Stomach (tissue), 9 donors: Measurements from ENCODE around the gene RANBP2. TPM values are rescaled to one million over a fixed set of nuclear protein-coding genes. Genes with fewer than 3 reads are reported as not detected.
"Not testable (repeated sequence)": the region's sequence is repeated elsewhere in the genome, so short reads cannot be mapped to it uniquely, and the experiment has no call there.

Experiments used
- DNase-seq, 2 donors: peaks; one replicate each; pipeline versions ENCODE4 v3.0.0 to v3.0.0-alpha.2; 2013 to 2019
- H3K27ac ChIP-seq, 5 donors: fragments of 200-600 bp in 4 of 5; sonication (generic) in 4 of 5; one replicate each; pipeline ENCODE4 v1.5.1; 2013 to 2019; ENCODE audit warnings: mild to moderate bottlenecking in 1 of 5, moderate library complexity in 1 of 5
- H3K27me3 ChIP-seq, 3 donors: fragments of 200-600 bp; sonication (generic); one replicate each; pipeline ENCODE4 v1.5.1; 2017 to 2019; ENCODE audit warnings: mixed run types in 1 of 3
- H3K36me3 ChIP-seq, 4 donors: fragments of 200-600 bp; sonication (generic); 1 replicate in 3 of 4; 2 replicates in 1 of 4; pipeline ENCODE4 v1.5.1; 2016 to 2019
- H3K4me1 ChIP-seq, 4 donors: fragments of 200-600 bp; sonication (generic); one replicate each; pipeline ENCODE4 v1.5.1; 2016 to 2019
- H3K4me3 ChIP-seq, 4 donors: fragments of 200-600 bp; sonication (generic) in 3 of 4; one replicate each; pipeline ENCODE4 v1.5.1; 2016 to 2019; ENCODE audit warnings: mild to moderate bottlenecking in 1 of 4
- H3K9me3 ChIP-seq, 4 donors: fragments of 200-600 bp; sonication (generic); one replicate each; pipeline ENCODE4 v1.5.1; 2016 to 2019
- CTCF ChIP-seq, 7 experiments: fragments of 450-650 bp in 4 of 7; fragments of 200-600 bp in 3 of 7; sonication (generic) in 3 of 7; IDR thresholded peaks; one replicate each; pipeline ENCODE4 v1.5.1; 2016 to 2019; ENCODE audit warnings: antibody characterized with exemption in 7 of 7, control low read depth in 2 of 7, mild to moderate bottlenecking in 1 of 7
- EP300 ChIP-seq: sonication (generic); formaldehyde crosslinking; IDR thresholded peaks from one replicate; pipeline ENCODE4 v1.6.1; 2017; ENCODE audit warnings: antibody characterized with exemption
- POLR2A ChIP-seq, 4 donors: fragments of 450-650 bp; IDR thresholded peaks; one replicate each; pipeline ENCODE4 v1.6.1; 2016; ENCODE audit warnings: antibody characterized with exemption in 4 of 4, control low read depth in 2 of 4, mild to moderate bottlenecking in 1 of 4, moderate library complexity in 1 of 4
- POLR2AphosphoS5 ChIP-seq, 3 donors: sonication (generic); formaldehyde crosslinking; IDR thresholded peaks; one replicate each; pipeline ENCODE4 v1.6.1; 2016; ENCODE audit warnings: antibody characterized with exemption in 3 of 3
- WGBS, 5 donors: extraction: QIAGEN DNeasy Blood & Tissue Kit in 3 of 5; methylation state at CpG; one replicate each; pipeline versions ENCODE4 v1.1.5 to v1.1.7; 2013 to 2018; 5-methylcytosine and 5-hydroxymethylcytosine counted together
- intact Hi-C: fragments of 100-400 bp; cut with DNase I; formaldehyde crosslinking; loops from one replicate; pipeline ENCODE4 v1.15.1; 2023; ENCODE audit warnings: low total_unique reads
- polyA plus RNA-seq, 3 donors: library from polyadenylated mRNA; stranded (reverse); fragments of 200-250 nt; gene quantifications; one replicate each; pipeline ENCODE4 v1.2.3, GENCODE V29; 2013
- total RNA-seq, 5 donors: library from RNA; depleted of rRNA; stranded (reverse); fragments of >200 nt; gene quantifications; one replicate each; pipeline versions ENCODE4 v1.1.0 to v1.2.3, GENCODE V29; 2014 to 2016
- donor health status: healthy with polysubstance abuse.
- donor health status: Bipolar disorder and iron deficiency.
- donor health status: healthy.

The RANBP2 gene
- total and polyA plus RNA-seq, 8 donors: 8.6 to 156 (median 48.5) TPM

GRCh38 chr2:108690001-108690400, 29.3 kb upstream of the RANBP2 start:
- H3K4me3 ChIP-seq, H3K27ac ChIP-seq, H3K9me3 ChIP-seq, intact Hi-C loops, H3K27me3 ChIP-seq, H3K4me1 ChIP-seq, DNase-seq: not testable (repeated sequence)
- H3K36me3 ChIP-seq: peaks cover 4 to 14% (median 11%) of the 10 kb centered on the region in 4 donors
- no CpG with 5 or more reads among the region's 1 CpG for WGBS, 5 donors

GRCh38 chr2:108691447-108691846, 27.8 kb upstream of the RANBP2 start:
- 53 to 95% (median 65%) methylated on average over 7 of the region's 7 CpGs for WGBS, 5 donors
- TF ChIP-seq EP300 (no peak), CTCF (IDR thresholded peaks at IDR 0.05) (no peak), POLR2AphosphoS5 (IDR thresholded peaks at IDR 0.05) (no peak), POLR2A (IDR thresholded peaks at IDR 0.05) (no peak)
- H3K9me3 ChIP-seq: no peaks in the 10 kb centered on the region
- intact Hi-C loops: no loop called here
- no peaks in the 10 kb centered on the region for H3K36me3 ChIP-seq
- H3K27ac ChIP-seq: no peak overlapping the region
- H3K4me3 ChIP-seq: no peak overlapping the region
- H3K27me3 ChIP-seq: no peaks in the 10 kb centered on the region
- H3K4me1 ChIP-seq: no peaks in the 10 kb centered on the region
- no peak for DNase-seq

- Histone ChIP-seq H3K4me1 (peaks cover 0 to 4% (median 0%) of the 10 kb centered on the region in 4 donors), H3K27me3 (no peaks in the 10 kb centered on the region), H3K4me3 (no peak overlapping the region), H3K27ac (no peak overlapping the region), H3K36me3 (no peaks in the 10 kb centered on the region), H3K9me3 (no peaks in the 10 kb centered on the region)
- TF ChIP-seq CTCF (IDR thresholded peaks at IDR 0.05) (no peak), POLR2A (IDR thresholded peaks at IDR 0.05) (no peak), EP300 (no peak), POLR2AphosphoS5 (IDR thresholded peaks at IDR 0.05) (no peak)
- 21 to 33% (median 25%) methylated on average over 3 of the region's 3 CpGs for WGBS, 5 donors
- intact Hi-C loops: no loop called here
- DNase-seq: no peak
These were observed 18.1 kb upstream of the RANBP2 start for GRCh38 chr2:108701208-108701607.

GRCh38 chr2:108701806-108702205, 17.5 kb upstream of the RANBP2 start:
- no peak overlapping the region for H3K27ac ChIP-seq
- no peaks in the 10 kb centered on the region for H3K27me3 ChIP-seq
- H3K9me3 ChIP-seq: peaks cover 0 to 2% (median 0%) of the 10 kb centered on the region in 4 donors
- TF ChIP-seq CTCF (IDR thresholded peaks at IDR 0.05): no peak
- no peak for TF ChIP-seq POLR2AphosphoS5 (IDR thresholded peaks at IDR 0.05)
- no peak for TF ChIP-seq EP300
- no peak for TF ChIP-seq POLR2A (IDR thresholded peaks at IDR 0.05)
- no peak for DNase-seq
- intact Hi-C loops: no loop called here
- H3K4me3 ChIP-seq: no peak overlapping the region
- peaks cover 0 to 4% (median 0%) of the 10 kb centered on the region in 4 donors for H3K4me1 ChIP-seq
- WGBS, 5 donors: 80 to 89% (median 85%) methylated on average over 2 of the region's 2 CpGs
- H3K36me3 ChIP-seq: no peaks in the 10 kb centered on the region

GRCh38 chr2:108704871-108705270, 14.4 kb upstream of the RANBP2 start:
- H3K27ac ChIP-seq: no peak overlapping the region
- no peak for DNase-seq
- 85 to 100% (median 91%) methylated on average over 1 of the region's 1 CpG for WGBS, 5 donors
- intact Hi-C loops: no loop called here
- H3K4me1 ChIP-seq: peaks cover 0 to 4% (median 0%) of the 10 kb centered on the region in 4 donors
- no peaks in the 10 kb centered on the region for H3K27me3 ChIP-seq
- H3K4me3 ChIP-seq: no peak overlapping the region
- no peak for TF ChIP-seq EP300
- no peak for TF ChIP-seq POLR2AphosphoS5 (IDR thresholded peaks at IDR 0.05)
- no peak for TF ChIP-seq POLR2A (IDR thresholded peaks at IDR 0.05)
- no peak for TF ChIP-seq CTCF (IDR thresholded peaks at IDR 0.05)
- peaks cover 0 to 12% (median 5%) of the 10 kb centered on the region in 4 donors for H3K9me3 ChIP-seq
- no peaks in the 10 kb centered on the region for H3K36me3 ChIP-seq
